ENCODE data around the gene C2CD5.
A peak's percentile ranks its signal among the peaks of the same experiment; 100 is the strongest.
"Not testable (repeated sequence)": the region's sequence is repeated elsewhere in the genome, so short reads cannot be mapped to it uniquely, and the experiment has no call there.

The C2CD5 gene

GRCh38 chr12:22536346-22536945, 7.9 kb downstream of the C2CD5 start:
- DNase-seq (ENCODE audit: low spot score) = no peak

- peak; percentile 21 for DNase-seq (ENCODE audit: low spot score)
Measured at GRCh38 chr12:22535478-22535877, 8.9 kb downstream of the C2CD5 start.

- no peak for DNase-seq (ENCODE audit: low spot score)
Measured at GRCh38 chr12:22535038-22535437, 9.3 kb downstream of the C2CD5 start.

- DNase-seq (ENCODE audit: low spot score) = no peak
Measured at GRCh38 chr12:22533155-22533554, 11.2 kb downstream of the C2CD5 start.

- DNase-seq (ENCODE audit: low spot score) = no peak
Measured at GRCh38 chr12:22532317-22532716, 12.0 kb downstream of the C2CD5 start.

- no peak for DNase-seq (ENCODE audit: low spot score)
Measured at GRCh38 chr12:22531205-22531604, 13.1 kb downstream of the C2CD5 start.

GRCh38 chr12:22529281-22530060, 14.9 kb downstream of the C2CD5 start:
- peak; percentile 57 for DNase-seq (ENCODE audit: low spot score)

GRCh38 chr12:22527999-22528398, 16.3 kb downstream of the C2CD5 start:
- DNase-seq (ENCODE audit: low spot score) = no peak

GRCh38 chr12:22526836-22527235, 17.5 kb downstream of the C2CD5 start:
- DNase-seq (ENCODE audit: low spot score) = no peak

- no peak for DNase-seq (ENCODE audit: low spot score)
Measured at GRCh38 chr12:22525426-22525825, 18.9 kb downstream of the C2CD5 start.

GRCh38 chr12:22518998-22519397, 25.3 kb downstream of the C2CD5 start:
- DNase-seq (ENCODE audit: low spot score) = no peak

GRCh38 chr12:22518060-22518719, 26.2 kb downstream of the C2CD5 start:
- DNase-seq (ENCODE audit: low spot score) = no peak

GRCh38 chr12:22514875-22515274, 29.5 kb downstream of the C2CD5 start:
- DNase-seq (ENCODE audit: low spot score) = no peak

GRCh38 chr12:22505826-22506225, 38.5 kb downstream of the C2CD5 start:
- no peak for DNase-seq (ENCODE audit: low spot score)

GRCh38 chr12:22500100-22500499, 44.2 kb downstream of the C2CD5 start:
- no peak for DNase-seq (ENCODE audit: low spot score)

GRCh38 chr12:22499445-22499844, 44.9 kb downstream of the C2CD5 start:
- no peak for DNase-seq (ENCODE audit: low spot score)

GRCh38 chr12:22494319-22494718, 50.0 kb downstream of the C2CD5 start:
- no peak for DNase-seq (ENCODE audit: low spot score)

- DNase-seq (ENCODE audit: low spot score) = no peak
Measured at GRCh38 chr12:22491034-22491433, 53.3 kb downstream of the C2CD5 start.

GRCh38 chr12:22488478-22488877, 55.9 kb downstream of the C2CD5 start:
- DNase-seq (ENCODE audit: low spot score) = no peak

- DNase-seq (ENCODE audit: low spot score) = not testable (repeated sequence)
Measured at GRCh38 chr12:22487683-22488082, 56.7 kb downstream of the C2CD5 start.

- DNase-seq (ENCODE audit: low spot score) = no peak
Measured at GRCh38 chr12:22481547-22482104, 62.7 kb downstream of the C2CD5 start.

- DNase-seq (ENCODE audit: low spot score) = not testable (repeated sequence)
Measured at GRCh38 chr12:22480814-22481213, 63.5 kb downstream of the C2CD5 start.

GRCh38 chr12:22480016-22480415, 64.3 kb downstream of the C2CD5 start:
- no peak for DNase-seq (ENCODE audit: low spot score)

Measured in CD4-positive, alpha-beta T cell treated with Interleukin-2 at 100 ng/mL for 4 hours (primary cell).